Epithelial cell of proximal tubule (primary cell): ENCODE measurements around the gene ARHGEF3. TPM values are rescaled to one million over a fixed set of nuclear protein-coding genes. Genes with fewer than 3 reads are reported as not detected.

Experiments
- DNase-seq: peaks from one replicate; pipeline ENCODE4 v3.0.0-alpha.2; 2011; ENCODE audit warnings: low read depth
- H3K4me3 ChIP-seq: 2 replicates; pipeline ENCODE4 v1.5.1; 2011; ENCODE audit warnings: low read depth, mild to moderate bottlenecking, low read length
- total RNA-seq: library from RNA; depleted of rRNA; stranded (reverse); fragments of >200 nt; gene quantifications from 2 replicates; pipeline ENCODE4 v1.2.3, GENCODE V29; 2015
- TF ChIP-seq, protein P1 (sequence below): conservative IDR thresholded peaks from 2 replicates; pipeline ENCODE4 v1.5.1; 2012; ENCODE audit warnings: low read depth, mild to moderate bottlenecking, low read length

The ARHGEF3 gene
- total RNA-seq, 1 donor from 2014 or later = 6.5 TPM

DNA sequence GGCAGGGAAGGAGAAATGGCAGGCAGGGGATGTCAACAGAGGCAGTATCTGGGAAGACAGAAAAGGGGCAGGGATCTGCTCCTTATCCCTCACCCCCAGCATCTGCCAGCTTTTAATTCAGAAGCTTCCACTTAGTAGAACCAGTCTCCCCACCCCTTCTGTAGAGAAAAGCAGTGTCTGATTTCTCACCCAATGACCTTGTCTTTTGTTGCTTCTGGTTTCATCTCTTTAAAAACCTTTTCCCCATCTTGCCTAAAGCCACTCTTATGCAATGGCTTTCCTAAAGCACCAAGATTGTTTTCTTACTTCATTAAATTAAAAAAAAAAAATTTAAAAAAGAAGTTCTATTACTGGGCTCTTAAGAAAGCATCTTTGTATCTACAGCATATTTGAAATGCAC is 27.8 kb downstream of the ARHGEF3 start:
- DNase-seq = no peak
- H3K4me3 ChIP-seq = no peak overlapping the region
- TF ChIP-seq, protein P1, sequence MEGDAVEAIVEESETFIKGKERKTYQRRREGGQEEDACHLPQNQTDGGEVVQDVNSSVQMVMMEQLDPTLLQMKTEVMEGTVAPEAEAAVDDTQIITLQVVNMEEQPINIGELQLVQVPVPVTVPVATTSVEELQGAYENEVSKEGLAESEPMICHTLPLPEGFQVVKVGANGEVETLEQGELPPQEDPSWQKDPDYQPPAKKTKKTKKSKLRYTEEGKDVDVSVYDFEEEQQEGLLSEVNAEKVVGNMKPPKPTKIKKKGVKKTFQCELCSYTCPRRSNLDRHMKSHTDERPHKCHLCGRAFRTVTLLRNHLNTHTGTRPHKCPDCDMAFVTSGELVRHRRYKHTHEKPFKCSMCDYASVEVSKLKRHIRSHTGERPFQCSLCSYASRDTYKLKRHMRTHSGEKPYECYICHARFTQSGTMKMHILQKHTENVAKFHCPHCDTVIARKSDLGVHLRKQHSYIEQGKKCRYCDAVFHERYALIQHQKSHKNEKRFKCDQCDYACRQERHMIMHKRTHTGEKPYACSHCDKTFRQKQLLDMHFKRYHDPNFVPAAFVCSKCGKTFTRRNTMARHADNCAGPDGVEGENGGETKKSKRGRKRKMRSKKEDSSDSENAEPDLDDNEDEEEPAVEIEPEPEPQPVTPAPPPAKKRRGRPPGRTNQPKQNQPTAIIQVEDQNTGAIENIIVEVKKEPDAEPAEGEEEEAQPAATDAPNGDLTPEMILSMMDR = no peak

DNA sequence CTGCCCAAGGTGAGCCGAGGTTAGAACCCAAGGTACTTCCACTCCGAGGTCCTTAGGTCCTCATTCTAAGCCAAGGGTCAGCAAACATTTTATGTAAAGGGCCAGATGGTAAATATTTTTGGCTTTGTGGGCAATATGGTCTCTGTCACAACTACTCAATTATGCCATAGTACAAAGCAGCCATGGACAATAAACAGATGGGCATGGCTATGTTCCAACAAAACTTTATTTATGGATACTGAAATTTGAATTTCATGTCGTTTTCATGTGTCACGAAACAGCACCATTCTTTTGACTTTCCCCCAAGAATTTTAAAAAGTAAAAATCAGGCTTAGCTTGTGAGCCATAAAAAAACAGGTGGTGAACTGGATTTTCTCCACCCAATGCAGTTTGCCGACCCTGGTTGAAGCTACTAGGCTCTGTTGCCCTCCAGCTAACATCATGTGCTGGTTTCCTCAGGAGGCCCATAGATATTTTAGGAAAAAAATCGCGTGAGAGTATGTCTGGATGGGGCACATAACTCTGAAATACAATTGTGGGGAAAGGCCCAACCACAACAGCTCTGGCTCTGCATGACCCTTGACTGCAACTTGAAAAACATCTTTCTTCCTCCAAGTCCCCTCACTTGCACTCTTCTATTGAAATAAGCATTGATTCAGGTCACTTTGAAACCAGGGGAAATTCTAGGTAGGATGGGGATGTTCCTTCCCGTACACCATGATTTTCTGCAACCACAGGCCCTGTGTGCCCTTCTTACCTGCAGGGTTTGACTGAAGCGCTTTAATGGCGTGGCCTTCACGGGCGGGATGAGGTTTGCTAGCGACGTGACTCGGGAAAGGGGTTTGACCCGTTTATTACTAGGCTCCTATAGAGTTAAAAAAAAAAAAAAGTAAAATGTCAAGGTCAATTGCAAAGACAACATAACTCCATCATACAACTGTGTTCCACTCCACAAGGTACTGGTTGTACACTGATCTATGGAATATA is 28.5 kb downstream of the ARHGEF3 start:
- DNase-seq = no peak
- no peak overlapping the region for H3K4me3 ChIP-seq
- TF ChIP-seq, protein P1 = no peak

DNA sequence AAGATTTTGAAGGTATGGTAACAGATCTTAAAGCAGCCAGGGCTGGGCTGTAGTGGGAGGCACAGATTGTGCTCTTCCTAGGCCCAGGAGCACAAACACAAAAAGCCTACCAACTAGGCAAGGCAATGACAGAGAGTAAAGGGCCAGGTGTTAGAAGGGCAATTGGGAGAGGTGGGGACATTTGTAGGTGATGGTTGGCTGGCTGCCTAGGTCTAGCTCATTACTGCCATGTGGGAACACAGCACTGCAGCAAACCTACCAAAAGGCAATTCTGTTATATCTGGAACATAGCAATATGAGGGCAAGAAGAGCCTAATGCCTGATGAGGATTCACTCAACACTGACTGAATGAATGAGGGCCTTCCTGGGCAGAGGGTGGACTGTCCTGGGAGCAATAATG is 30.4 kb downstream of the ARHGEF3 start:
- DNase-seq = no peak
- TF ChIP-seq, protein P1 = no peak
- H3K4me3 ChIP-seq = no peak overlapping the region

DNA sequence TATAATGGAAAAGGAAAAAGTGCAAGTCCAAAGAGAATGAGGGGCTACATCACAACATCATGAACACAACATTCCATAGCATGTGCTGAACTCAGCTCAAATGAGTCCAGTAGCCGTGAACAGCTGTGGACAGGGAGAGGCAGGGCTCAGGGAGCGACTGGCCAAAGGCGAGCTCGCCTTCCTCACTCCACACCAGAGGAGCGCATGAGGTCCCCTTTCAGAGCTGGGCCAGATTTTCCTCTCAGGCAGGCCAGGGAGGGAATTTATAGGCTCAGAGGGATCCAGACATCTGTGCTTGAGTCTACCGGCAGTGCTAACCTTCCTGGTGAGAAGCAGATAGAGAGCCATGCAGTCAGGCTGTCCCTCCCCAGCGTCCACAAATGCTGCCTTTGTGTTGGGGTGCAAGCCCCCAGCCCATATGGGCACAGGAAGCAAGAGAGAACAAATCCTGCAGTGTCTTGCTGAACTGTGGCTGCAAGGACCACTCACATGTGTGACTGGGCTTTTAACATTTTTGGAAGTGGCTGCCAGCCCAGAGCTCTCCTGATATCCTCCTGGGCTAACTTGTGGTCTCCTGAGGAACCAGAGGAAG is 32.5 kb downstream of the ARHGEF3 start:
- H3K4me3 ChIP-seq = no peak overlapping the region
- DNase-seq = no peak
- TF ChIP-seq, protein P1 = no peak

DNA sequence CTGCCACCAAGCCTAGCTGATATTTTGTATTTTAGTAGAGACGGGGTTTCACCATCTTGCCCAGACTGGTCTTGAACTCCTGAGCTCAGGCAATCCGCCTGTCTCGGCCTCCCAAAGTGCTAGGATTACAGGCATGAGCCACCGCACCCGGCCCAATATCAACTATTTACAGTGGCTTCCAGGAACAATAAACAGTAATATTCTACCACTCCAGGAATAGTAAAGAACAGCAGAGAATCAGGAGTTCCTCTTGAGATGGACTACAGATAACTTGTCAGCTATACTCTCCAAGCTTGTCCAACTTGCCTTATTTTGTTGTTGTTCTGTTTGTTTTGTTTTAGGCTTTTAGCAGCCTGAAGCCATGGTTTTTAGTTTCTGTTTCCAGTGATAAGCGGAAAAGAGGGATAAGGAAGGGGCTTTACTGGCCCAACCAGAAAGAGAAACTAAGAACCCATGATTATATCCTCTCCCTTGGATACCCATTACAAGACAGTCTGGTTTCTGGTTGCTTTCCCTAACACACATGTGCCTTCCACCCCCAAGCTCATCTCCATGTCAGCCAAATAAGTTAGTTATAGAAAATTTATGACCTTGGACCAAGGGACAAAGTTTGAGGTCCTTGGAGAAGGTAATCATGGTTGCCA is 36.7 kb downstream of the ARHGEF3 start:
- no peak overlapping the region for H3K4me3 ChIP-seq
- TF ChIP-seq, protein P1 = no peak
- no peak for DNase-seq

DNA sequence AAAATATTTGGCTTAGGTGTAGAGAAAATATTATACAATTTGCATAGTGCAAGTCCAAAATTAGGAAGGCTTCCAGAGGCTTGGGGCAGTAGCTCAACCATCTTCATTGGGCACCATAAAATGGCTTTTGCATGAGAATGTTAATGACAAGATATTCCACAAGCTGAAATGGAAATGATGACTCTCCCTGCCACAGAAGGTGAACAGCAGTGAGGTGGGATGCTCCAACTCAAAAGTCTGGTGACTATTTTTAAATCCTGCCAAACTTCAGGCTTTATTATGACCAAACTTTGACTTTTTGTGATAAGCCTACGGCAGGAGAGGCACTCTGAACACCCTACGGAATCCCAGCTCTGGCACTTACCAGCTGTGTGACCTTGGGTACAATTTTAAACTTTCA is 37.6 kb downstream of the ARHGEF3 start:
- TF ChIP-seq, protein P1 = no peak
- no peak for DNase-seq
- no peak overlapping the region for H3K4me3 ChIP-seq
